Stimulated activated CD4-positive, alpha-beta T cell treated with anti-CD3 and anti-CD28 coated beads, Interleukin-4, amount 100 ng/mL, for 4 hours (primary cell): Measurements from ENCODE around the gene PHKG2.
A peak's percentile ranks its signal among the peaks of the same experiment; 100 is the strongest.

Experiments
- DNase-seq, 2 experiments: peaks; one replicate each; pipeline ENCODE4 v3.0.0-alpha.2; 2020

PHKG2 gene

DNA sequence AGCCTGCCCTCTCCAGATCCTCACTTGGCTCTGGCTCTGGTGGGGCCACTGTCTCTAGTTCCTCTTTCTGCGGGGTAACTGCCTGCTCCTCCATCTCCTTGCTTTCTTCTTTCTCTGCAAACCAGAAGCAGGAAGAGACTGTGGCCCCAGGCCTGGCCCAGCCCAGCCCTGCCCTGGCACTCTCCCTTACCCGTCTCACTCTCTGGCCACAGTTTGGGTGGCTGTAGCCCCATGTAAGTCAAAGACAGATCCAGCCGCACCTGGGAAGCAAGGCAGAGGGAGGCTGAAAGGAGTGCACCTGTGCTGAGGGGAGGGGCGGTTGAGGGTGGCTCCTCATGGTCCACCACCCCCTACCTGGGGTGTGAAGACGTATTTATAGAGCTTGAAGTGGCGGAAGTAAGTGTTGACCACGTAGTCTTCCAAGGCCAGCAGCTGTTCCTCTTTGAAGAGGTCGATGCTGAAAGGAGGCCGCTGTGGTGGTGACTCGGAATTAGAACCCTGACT, 10.8 kb downstream of the PHKG2 start:
- no peak for DNase-seq

DNA sequence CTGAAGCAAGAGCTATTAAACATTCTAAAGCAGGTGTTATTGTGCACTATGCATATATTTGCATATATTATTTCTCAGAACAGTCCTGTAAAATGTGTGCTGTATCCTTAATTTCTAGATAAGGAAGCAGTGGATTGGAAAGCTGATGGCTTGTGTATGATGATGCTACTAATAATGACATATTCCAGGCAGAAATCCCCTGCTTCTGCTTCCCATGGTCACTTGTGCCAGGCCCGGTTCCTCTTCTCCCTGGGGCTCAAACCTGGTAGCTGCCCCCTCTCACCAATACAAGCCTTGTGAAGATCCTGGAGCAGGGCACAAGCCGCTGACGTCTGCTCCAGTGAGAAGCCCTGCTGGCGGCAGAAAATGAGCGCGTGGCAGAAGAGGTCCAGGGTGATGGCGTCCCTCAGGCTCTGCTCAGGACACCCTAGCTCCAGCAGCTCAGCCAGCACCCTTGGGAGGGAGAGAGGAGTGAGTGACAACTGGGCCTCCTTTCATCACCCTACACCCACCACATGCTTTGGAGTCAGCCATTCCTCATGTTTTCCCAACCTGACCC, 11.9 kb downstream of the PHKG2 start:
- DNase-seq, result no peak

DNA sequence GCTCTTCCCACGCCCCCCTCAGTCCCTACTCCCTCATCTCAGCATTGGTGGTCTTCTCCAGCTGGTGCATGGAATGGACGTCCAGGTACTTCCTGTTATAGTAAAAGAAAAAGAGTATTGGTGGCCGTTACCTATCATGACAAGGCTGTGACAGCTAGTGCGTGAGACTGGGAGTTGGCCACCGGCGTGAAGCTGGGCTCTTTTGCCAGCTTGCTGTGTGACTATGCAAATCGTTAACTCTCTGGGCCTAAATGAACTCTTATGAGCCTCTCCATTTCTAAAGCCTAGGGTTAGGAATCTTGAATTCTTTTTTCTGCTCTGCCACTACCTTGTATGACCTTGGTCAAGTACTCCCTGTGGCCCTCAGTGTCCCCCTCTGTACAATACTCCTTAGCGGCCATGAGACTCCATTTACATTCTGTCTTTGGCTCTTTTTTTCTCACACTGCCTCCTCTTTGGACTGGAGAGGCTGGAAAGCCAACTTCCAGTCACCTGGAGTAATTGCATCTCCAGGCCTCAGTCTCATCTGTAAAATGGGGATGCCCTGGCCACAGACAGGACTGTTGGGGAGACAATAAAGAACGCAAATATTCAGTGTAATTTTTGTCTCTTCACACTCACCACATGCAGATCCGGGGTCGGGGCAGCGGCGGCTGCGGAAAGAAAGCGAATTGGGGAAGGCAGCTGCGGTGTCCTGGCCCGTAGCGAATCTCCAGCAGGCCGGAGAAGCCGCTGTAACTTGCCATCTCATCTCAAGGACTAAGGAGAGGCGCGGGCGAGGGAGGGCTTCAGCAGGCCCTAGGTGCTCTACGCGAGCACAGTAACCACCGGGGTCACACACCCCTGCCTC, 12.6 kb downstream of the PHKG2 start:
- no peak for DNase-seq

DNA sequence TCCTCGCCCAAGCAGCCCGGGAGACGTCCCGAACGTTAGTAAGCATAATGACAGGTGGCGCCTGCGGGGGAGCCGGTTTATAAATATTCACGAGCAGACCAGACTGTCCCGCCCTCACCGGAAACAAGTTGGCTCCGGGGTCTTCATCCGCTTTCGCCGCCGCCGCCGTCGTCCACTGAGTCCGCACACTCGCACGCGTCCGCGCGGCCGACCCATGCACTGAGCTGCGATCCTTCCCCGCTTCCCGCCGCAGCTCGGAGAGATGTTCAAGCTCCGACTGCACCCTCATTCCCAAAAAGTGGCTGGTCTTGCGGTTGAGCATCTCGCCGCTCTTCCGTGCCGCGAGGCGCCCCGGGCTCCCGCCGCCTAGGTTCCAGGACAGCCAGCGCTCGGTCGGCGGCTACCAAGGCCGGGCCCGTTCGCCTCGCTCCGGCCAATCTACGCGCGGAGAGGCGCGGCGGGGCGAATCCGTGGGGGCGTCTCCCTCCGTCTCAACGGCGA, 13.3 kb downstream of the PHKG2 start:
- peak; percentile 30 to 42 for DNase-seq

DNA sequence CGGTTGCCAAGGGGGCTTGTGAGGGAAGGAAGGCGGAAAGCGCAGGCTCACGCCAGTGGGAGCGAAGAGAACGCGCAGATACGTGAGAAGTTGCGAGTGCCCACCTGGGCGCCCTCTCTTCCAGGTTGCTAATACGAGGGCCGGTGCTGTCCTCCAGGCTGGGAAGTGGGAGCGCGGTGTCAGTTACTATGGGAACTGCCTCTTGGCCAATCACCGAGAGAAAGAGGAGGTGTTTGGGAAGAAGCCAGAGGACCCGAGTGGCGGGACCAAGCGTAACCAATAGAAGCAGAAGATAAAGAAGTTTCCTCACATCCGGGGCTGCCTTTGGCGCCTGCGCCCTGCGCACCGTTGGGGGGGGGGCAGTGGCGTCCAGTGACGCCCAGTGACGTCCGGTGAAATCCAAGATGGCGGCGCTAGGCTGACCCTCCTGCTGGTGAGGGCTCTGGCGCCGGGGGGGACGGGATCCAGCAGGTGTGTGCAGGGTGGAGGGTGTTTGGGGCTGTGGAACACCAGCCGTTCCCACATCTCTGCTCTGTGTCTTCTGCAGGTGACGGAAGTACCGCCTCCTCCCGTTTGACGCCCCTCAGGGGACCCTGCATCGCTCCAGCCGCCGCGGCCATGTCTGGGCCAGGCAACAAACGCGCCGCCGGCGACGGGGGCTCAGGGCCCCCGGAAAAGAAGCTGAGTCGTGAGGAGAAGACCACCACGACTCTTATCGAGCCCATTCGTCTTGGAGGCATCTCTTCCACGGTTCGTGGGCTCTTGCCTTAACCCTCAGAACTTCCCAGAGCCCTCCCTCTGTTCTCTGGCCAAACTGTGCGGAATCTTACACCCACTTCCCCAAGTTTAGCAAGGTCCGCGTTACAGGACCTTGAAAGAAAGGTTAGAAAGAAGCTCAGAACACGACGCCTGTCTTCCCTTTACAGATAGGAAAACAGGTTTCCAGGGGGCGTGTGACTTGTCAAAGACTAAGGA, 14.0 kb downstream of the PHKG2 start, which contains the start of the genes CFAP119 and RNF40:
Gene CFAP119 (minus strand): TSS at position 135 of the 975 bp plus-strand sequence. CDS start 314 bp downstream, outside the sequence.
Gene RNF40 (plus strand): TSS at position 395 of the 975 bp plus-strand sequence. CDS start 224 bp downstream, at position 619.
- DNase-seq, result peak; percentile 83

DNA sequence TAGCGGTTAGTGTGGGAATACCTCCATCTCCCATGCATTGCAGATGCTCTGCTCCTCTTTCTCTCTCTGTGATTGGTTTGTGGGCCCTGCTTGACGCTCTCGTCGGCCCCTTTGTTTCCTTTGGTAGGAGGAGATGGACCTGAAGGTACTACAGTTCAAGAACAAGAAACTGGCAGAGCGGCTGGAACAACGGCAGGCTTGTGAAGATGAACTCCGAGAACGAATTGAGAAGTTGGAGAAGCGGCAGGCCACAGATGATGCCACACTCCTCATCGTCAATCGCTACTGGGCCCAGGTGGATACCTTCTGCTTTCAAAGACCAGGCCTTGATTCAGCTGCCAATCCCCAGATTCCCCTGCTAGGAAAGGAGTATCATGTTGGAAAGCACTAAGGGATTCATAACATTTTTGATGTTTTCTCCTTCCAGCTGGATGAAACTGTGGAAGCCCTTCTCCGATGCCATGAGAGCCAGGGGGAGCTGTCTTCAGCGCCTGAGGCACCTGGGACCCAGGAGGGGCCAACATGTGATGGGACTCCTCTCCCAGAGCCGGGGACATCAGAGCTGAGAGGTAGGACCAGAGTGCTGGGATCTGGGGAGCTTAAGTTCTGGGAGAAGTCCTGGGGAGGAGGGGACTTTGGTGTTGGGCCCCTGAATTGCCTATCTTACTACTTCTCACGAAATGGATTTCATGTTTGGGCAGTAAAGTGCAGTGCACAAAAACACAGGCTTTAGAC, 14.9 kb downstream of the PHKG2 start:
- no peak for DNase-seq

DNA sequence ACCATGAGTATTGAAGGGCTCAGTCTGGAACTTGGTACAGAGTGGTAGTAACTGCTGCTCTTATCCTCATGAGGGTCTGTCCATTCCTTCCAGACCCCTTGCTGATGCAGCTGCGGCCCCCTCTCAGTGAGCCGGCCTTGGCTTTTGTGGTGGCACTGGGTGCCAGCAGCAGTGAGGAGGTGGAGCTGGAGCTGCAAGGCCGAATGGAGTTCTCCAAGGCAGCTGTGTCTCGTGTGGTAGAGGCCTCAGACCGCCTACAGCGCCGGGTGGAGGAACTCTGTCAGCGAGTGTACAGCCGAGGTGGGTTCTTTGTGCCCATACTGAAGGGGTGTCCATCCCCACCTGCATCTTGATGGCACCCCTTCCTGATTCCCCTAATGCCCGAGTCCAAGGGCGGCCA, 15.9 kb downstream of the PHKG2 start:
- DNase-seq, result no peak

DNA sequence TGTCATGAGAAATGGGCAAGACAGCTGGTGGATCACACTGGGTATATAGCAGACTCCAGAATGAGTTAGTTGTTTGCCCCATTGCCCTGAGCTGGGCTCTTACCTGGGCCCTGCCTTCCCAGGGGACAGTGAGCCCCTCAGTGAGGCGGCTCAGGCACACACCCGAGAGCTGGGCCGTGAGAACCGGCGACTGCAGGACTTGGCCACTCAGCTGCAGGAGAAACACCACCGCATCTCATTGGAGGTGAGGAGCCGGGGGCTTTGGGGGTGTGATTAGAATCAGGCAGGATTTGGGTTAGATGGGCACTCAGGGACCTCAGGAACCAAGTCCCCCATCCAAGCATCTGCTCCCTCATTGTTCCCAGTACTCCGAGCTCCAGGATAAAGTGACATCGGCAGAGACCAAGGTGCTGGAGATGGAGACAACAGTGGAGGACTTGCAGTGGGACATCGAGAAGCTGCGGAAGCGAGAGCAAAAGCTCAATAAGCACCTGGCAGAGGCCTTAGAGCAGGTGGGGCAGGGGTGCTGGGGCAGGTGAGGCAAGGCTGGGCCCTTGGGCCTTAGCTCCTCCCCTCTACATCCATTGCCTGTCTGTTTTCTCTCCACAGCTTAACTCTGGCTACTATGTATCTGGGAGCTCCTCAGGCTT, 16.7 kb downstream of the PHKG2 start:
- DNase-seq, result no peak

DNA sequence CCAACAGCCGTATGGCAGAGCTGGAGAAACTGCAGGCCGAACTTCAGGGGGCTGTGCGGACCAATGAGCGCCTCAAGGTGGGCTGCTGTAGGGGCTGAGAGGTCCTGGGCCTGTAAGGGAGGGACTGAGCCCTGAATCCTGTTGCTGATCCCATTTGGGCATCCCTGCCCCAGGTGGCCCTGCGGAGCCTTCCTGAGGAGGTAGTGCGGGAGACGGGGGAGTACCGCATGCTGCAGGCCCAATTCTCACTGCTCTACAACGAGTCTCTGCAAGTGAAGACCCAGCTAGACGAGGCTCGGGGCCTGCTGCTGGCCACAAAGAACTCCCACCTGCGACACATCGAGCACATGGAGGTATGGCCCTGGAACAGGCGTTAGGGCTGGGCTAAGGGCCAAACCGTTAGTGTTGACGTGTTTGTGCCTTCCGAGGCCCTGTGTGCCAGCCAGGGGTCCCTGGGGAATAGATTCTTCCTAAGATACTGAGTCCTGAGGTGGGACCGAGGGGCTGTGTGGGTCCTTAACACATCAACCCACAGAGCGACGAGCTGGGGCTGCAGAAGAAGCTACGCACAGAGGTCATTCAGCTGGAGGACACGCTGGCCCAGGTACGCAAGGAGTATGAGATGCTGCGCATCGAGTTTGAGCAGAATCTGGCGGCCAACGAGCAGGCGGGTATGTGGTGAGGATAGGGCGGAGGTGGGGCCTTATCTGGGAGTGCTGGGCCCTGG, 18.1 kb downstream of the PHKG2 start:
- no peak for DNase-seq

DNA sequence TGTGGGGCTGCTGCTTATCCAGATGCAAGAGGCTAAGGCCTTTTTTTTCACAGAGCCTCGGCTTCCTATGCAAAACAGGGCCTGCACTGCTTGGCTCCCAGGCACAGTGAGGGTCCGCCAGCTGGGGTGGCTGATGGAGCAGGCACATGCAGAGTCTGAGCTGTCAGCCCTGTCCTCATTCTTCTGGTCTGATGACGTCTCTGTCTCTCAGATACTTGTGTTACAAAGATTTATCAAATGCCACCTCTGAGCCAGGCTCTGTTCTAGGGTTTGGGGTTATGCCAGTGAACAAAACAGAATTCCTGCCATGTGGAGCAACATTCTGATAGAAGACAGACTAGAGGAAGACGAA, 18.7 kb downstream of the PHKG2 start:
- DNase-seq, result no peak

DNA sequence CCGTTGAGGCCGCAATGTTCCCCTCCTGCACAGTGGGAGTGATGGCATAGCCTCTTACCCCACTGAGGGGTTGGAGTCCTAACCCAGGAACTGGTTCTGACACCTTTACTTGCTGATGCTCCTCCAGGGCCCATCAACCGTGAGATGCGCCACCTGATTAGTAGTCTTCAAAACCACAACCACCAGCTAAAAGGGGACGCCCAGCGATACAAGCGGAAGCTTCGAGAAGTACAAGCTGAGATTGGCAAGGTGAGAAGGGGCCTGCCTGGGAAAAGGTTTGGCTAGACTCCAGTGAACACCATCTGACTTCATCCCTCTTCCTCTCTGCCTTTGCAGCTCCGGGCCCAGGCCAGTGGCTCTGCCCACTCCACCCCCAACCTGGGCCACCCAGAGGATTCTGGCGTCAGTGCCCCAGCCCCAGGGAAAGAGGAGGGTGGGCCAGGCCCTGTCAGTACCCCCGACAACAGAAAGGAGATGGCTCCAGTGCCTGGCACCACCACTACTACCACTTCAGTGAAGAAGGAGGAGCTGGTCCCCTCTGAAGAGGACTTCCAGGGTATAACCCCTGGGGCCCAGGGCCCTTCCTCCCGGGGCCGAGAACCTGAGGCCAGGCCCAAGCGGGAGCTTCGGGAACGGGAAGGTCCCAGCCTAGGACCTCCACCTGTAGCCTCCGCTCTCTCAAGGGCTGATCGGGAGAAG, 19.7 kb downstream of the PHKG2 start:
- DNase-seq, result no peak

DNA sequence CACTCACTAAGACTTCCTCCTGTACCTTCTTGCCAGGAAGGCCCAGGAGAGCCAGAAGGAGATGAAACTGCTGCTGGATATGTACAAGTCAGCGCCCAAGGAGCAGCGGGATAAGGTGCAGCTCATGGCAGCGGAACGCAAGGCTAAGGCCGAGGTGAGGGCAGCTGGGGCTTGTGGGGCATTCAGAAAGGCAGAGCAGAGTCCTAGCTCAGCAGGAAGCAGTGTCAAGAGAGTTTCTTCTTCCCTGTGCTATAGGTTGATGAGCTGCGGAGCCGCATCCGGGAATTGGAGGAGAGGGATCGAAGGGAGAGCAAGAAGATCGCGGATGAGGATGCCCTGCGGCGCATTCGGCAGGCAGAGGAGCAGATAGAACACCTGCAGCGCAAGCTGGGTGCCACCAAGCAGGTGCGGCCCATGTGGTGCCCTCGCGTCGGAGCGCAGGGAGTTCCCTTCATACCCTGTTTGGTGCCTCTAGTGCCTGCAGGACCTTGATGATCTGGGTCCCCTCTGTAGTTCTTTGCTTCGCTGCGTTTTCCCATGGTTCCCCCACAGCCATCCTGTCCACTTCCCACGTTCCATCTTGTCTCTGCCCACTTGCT, 20.5 kb downstream of the PHKG2 start:
- no peak for DNase-seq

DNA sequence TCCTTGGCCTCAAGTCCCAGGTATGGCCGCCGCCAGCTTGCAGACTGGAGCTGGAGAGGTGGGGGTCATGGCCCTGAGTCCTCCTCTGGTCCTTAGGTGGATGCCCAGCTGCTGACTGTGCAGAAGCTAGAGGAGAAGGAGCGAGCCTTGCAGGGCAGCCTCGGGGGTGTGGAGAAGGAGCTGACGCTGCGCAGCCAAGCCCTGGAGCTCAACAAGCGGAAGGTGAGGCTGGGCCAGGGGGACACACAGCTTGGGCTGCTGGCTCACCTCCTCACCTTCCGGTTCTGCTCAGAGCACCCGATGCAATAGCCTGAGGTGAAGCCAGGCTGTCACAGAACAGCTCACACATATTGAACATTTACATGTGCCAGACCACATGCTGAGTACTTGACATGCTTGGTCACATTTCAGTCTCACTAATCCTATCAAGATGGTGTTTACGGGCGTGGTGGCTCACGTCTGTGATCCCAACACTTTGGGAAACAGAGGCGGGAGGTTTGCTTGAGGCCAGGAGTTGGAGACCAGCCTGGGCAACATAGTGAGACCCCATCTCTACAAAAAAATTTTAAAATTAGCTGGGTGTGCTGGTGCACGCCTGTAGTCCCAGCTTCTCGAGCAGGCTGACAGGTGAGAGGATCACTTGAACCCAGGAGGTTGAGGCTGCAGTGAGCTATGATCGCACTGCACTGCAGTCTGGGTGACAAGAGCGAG, 21.3 kb downstream of the PHKG2 start:
- DNase-seq, result no peak

DNA sequence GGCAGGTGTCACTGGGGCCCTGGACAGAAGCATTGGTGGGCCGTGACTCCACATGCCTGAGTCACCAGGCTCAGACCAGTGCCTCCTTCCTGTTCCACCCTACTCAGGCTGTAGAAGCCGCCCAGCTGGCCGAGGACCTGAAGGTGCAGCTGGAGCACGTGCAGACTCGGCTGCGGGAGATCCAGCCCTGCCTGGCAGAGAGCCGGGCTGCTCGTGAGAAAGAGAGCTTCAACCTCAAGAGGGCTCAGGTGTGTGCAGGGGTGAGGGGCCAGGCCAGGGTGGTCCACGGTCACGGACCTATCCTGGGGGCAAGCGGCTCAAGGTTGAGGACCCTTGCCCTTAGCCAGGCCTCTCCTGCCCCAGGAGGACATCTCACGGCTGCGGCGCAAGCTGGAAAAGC, 23.5 kb downstream of the PHKG2 start:
- no peak for DNase-seq

DNA sequence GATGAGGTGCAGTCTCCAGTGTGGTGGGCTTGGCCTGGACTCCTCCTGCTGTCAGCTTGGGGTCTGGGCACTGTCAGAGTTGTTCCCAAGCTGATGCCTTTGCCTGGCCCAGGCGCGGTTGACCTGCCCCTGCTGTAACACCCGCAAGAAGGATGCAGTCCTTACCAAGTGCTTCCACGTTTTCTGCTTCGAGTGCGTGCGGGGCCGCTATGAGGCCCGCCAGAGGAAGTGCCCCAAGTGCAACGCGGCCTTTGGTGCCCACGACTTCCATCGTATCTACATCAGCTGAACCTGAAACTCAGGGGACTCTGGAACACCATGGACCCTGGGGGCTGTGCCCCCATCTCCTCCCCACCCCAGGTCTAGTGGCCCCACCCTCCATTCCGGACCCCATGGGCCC, 25.6 kb downstream of the PHKG2 start:
- DNase-seq, result no peak

DNA sequence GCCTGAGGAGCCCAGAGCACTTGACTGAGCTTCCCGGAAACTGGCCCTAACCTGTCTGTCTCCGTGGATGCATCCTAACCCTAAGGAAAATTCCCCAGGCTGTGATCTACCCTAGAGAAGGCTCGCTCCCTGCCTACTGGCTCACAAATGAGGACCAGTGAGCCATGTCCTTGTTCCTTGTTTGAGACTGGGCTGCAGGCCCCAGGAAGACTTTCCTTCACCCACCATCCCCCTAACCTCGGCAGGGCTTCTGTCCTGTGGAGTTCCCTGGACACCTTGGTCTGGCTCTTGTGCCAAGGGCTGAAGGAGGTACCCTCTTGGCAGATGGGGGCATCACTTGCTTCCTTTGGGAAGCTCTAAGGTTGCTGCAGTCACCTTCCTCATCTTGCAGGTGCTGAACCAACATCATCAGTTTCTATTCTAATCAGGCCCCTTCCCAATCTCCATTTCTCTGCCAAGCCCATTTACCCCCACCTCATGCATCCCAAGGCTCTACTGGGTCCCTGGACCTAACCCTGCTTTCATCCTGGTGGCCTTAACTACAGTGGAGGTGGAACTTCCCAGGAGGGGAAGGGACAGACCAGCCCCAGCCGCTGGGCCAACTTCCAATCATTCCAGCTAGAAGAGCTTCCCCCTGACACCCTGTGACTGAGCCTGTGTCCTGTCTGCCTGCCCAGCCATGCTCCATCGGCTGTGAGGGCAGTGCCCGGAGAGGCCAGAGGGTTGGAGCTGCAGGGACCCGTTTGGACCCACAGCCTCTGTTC, 26.3 kb downstream of the PHKG2 start:
- no peak for DNase-seq

DNA sequence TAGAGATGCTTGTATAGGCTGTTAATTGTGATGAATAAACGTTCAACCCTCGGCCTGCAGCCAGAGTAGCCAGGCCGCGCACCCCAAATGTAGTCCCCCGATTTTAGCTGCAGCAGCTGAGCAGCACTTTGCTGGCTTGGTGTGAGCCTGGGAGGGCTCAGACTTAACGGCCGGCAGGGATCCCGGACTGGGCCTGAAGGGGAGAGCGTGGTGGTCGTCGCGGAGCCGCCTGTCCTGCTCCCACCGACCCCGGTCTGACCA, 26.8 kb downstream of the PHKG2 start:
- DNase-seq, result no peak

DNA sequence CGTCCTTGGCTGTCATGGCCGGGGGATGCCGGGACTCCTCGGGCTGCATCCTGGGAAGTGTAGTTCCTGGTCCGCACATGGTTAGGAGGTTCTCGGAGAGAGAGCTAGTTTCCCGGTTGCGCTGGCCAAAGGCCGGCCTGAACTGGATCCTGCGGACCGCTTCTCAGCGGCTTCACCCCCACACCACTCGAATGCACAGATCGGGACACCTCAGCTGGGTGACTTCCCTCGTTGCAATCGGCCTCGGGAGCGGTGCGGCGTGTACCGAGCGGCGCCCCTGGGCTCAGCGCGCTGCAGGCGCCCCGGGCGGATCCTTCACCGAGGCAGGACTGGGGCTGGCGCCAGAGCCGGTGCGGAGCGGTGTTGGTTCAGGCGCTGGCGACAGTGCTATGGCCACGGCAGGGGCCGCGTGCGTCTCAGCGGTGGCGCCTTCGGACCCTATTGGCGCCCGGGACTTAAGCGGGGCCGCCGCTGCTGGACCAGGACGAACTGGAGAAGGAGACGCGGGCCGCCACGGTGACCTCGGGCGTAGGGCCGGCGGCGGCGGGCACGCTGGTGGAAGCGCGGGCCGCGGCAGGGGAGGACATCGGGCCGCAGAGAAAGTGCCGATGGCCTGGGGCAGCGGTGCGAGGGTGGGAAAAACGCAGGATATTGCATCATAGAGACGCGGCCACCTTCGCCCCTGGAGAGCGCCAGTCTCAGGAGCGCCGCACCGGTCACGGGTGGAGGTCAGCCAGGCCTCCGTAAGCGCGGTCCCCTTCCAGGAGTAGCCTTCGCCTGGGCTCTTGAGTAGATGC, 27.4 kb downstream of the PHKG2 start:
- DNase-seq, result peak; percentile 61 to 63
